Measurements from ENCODE around the gene KCNT1. TPM values are rescaled to one million over a fixed set of nuclear protein-coding genes. Genes with fewer than 3 reads are reported as not detected.

The KCNT1 gene
- total and polyA plus RNA-seq, 2 experiments from 2014 or later: 0.27 TPM; not detected in 1

GRCh38 chr9:135772702-135773493, 70.9 kb downstream of the KCNT1 start:
- H3K9me2 ChIP-seq (replicated peaks; ENCODE audit: insufficient read depth): no peaks in the 10 kb centered on the region
- no peaks in the 10 kb centered on the region for H4K20me1 ChIP-seq (ENCODE audit: insufficient read depth, poor library complexity, severe bottlenecking)
- no peaks in the 10 kb centered on the region for H3K36me3 ChIP-seq (replicated peaks; ENCODE audit: insufficient read depth, low read depth)
- no peaks in the 10 kb centered on the region for H3K79me2 ChIP-seq
- H3K4me2 ChIP-seq: no peak overlapping the region
- DNase-seq (ENCODE audit: low spot score): no peak
- TF ChIP-seq CTCF (IDR thresholded peaks at IDR 0.05; ENCODE audit: poor library complexity): no peak
- TF ChIP-seq EZH2 (IDR thresholded peaks at IDR 0.05; ENCODE audit: borderline replicate concordance): no peak
- no peak for TF ChIP-seq EZH2phosphoT487 (IDR thresholded peaks at IDR 0.05; ENCODE audit: low read depth, severe bottlenecking, unreplicated experiment)
- no peak overlapping the region for H3K27ac ChIP-seq
- no peaks in the 10 kb centered on the region for H3K27me3 ChIP-seq
- WGBS (ENCODE audit: low lambda C conversion rate, missing lambda C conversion rate): 84% methylated on average over 31 of the region's 36 CpGs
- H2AFZ ChIP-seq: no peak overlapping the region
- H3K9me3 ChIP-seq (ENCODE audit: low read depth): no peaks in the 10 kb centered on the region
- no peak overlapping the region for H3K4me3 ChIP-seq
- no peaks in the 10 kb centered on the region for H3K4me1 ChIP-seq (ENCODE audit: insufficient read depth)

- Histone ChIP-seq H3K27ac (no peak overlapping the region), H4K20me1 (ENCODE audit: insufficient read depth, poor library complexity, severe bottlenecking) (no peaks in the 10 kb centered on the region), H3K9me3 (ENCODE audit: low read depth) (no peaks in the 10 kb centered on the region), H3K4me3 (no peak overlapping the region), H3K4me2 (no peak overlapping the region), H3K9me2 (replicated peaks; ENCODE audit: insufficient read depth) (no peaks in the 10 kb centered on the region), H3K27me3 (no peaks in the 10 kb centered on the region), H3K79me2 (no peaks in the 10 kb centered on the region), H3K36me3 (replicated peaks; ENCODE audit: insufficient read depth, low read depth) (no peaks in the 10 kb centered on the region), H2AFZ (no peak overlapping the region), H3K4me1 (ENCODE audit: insufficient read depth) (no peaks in the 10 kb centered on the region)
- TF ChIP-seq EZH2 (IDR thresholded peaks at IDR 0.05; ENCODE audit: borderline replicate concordance): no peak
- TF ChIP-seq EZH2phosphoT487 (IDR thresholded peaks at IDR 0.05; ENCODE audit: low read depth, severe bottlenecking, unreplicated experiment): no peak
- no peak for TF ChIP-seq CTCF (IDR thresholded peaks at IDR 0.05; ENCODE audit: poor library complexity)
- WGBS (ENCODE audit: low lambda C conversion rate, missing lambda C conversion rate): 87% methylated on average over 8 of the region's 11 CpGs
- DNase-seq (ENCODE audit: low spot score): no peak
Observed at GRCh38 chr9:135773530-135774238, 71.7 kb downstream of the KCNT1 start.

- H3K4me1 ChIP-seq (ENCODE audit: insufficient read depth): no peaks in the 10 kb centered on the region
- no peaks in the 10 kb centered on the region for H3K36me3 ChIP-seq (replicated peaks; ENCODE audit: insufficient read depth, low read depth)
- no peak overlapping the region for H3K27ac ChIP-seq
- H3K9me2 ChIP-seq (replicated peaks; ENCODE audit: insufficient read depth): no peaks in the 10 kb centered on the region
- no peak overlapping the region for H3K4me2 ChIP-seq
- DNase-seq (ENCODE audit: low spot score): no peak
- no peaks in the 10 kb centered on the region for H4K20me1 ChIP-seq (ENCODE audit: insufficient read depth, poor library complexity, severe bottlenecking)
- TF ChIP-seq CTCF (IDR thresholded peaks at IDR 0.05; ENCODE audit: poor library complexity): no peak
- no peak for TF ChIP-seq EZH2phosphoT487 (IDR thresholded peaks at IDR 0.05; ENCODE audit: low read depth, severe bottlenecking, unreplicated experiment)
- TF ChIP-seq EZH2 (IDR thresholded peaks at IDR 0.05; ENCODE audit: borderline replicate concordance): no peak
- WGBS (ENCODE audit: low lambda C conversion rate, missing lambda C conversion rate): 97% methylated on average over 14 of the region's 15 CpGs
- H3K79me2 ChIP-seq: no peaks in the 10 kb centered on the region
- no peaks in the 10 kb centered on the region for H3K9me3 ChIP-seq (ENCODE audit: low read depth)
- no peak overlapping the region for H3K4me3 ChIP-seq
- H3K27me3 ChIP-seq: no peaks in the 10 kb centered on the region
- H2AFZ ChIP-seq: no peak overlapping the region
Observed at GRCh38 chr9:135774239-135774747, 72.3 kb downstream of the KCNT1 start.

All from hepatocyte (in vitro differentiated cells).